H1 (cell line): ENCODE measurements around the gene FOXN3. TPM values are rescaled to one million over a fixed set of nuclear protein-coding genes. Genes with fewer than 3 reads are reported as not detected.

Experiments
- CTCF ChIA-PET: fragments of 300-600 bp; sonication (Branson Sonifier 250); formaldehyde crosslinking; loops from one replicate; lab custom pipeline; 2021; ENCODE audit not compliant: partially characterized antibody; lab: Charles Lee
- POLR2A ChIA-PET: fragments of 300-600 bp; sonication (Branson Sonifier 250); formaldehyde crosslinking; loops from one replicate; lab custom pipeline; 2021; ENCODE audit warnings: inconsistent platforms; ENCODE audit not compliant: partially characterized antibody; lab: Charles Lee
- DNase-seq, 2 experiments: peaks; one replicate each; pipeline versions ENCODE4 v3.0.0 to v3.0.0-alpha.2; 2010 to 2022; ENCODE audit warnings: low spot score in 2 of 2, low read depth in 1 of 2, mixed read lengths in 1 of 2
- FAIRE-seq: peaks from 2 replicates; lab custom pipeline; 2011; peaks lifted over from hg19 to GRCh38; lab: Jason Lieb, UNC
- H2AFZ ChIP-seq: 2 replicates; pipeline ENCODE4 v1.8.1; 2012; ENCODE audit warnings: low read length, inconsistent platforms
- H2AK5ac ChIP-seq: 2 replicates; pipeline ENCODE4 v1.6.1; 2013; ENCODE audit warnings: low read depth, low read length
- H2BK120ac ChIP-seq: replicated peaks from 2 replicates; pipeline ENCODE3; 2013; ENCODE audit warnings: low read depth, low read length, inconsistent platforms
- H2BK12ac ChIP-seq: 2 replicates; pipeline ENCODE4 v1.6.1; 2013; ENCODE audit warnings: low read depth, low read length
- H2BK15ac ChIP-seq: 2 replicates; pipeline ENCODE4 v1.6.1; 2013; ENCODE audit warnings: low read length
- H2BK20ac ChIP-seq: 2 replicates; pipeline ENCODE4 v1.6.1; 2013; ENCODE audit warnings: low read length
- H2BK5ac ChIP-seq: 2 replicates; pipeline ENCODE4 v1.6.1; 2013; ENCODE audit warnings: low read depth, low read length
- H3K14ac ChIP-seq: 2 replicates; pipeline ENCODE4 v1.6.1; 2013; ENCODE audit warnings: inconsistent platforms; ENCODE audit not compliant: insufficient read length
- H3K18ac ChIP-seq: 2 replicates; pipeline ENCODE4 v1.6.1; 2013; ENCODE audit warnings: low read length; ENCODE audit errors: extremely low read depth
- H3K23ac ChIP-seq: 2 replicates; pipeline ENCODE4 v1.6.1; 2013; ENCODE audit warnings: inconsistent platforms; ENCODE audit not compliant: insufficient read length
- H3K23me2 ChIP-seq: 2 replicates; pipeline ENCODE4 v1.6.1; 2013; ENCODE audit warnings: low read depth, low read length
- H3K27ac ChIP-seq: 2 replicates; pipeline ENCODE4 v1.6.1; 2011; ENCODE audit warnings: low read depth, low read length, inconsistent platforms
- H3K27me3 ChIP-seq, 4 experiments: replicated peaks in 1 of 4; 1 replicate in 1 of 4; 2 replicates in 3 of 4; pipeline versions ENCODE4 v1.6.1 to v1.8.1; 2011 to 2013; ENCODE audit warnings: low read length in 3 of 4, mild to moderate bottlenecking in 3 of 4, inconsistent platforms in 2 of 4, mixed read lengths in 2 of 4, moderate library complexity in 1 of 4; ENCODE audit not compliant: control insufficient read depth in 3 of 4, insufficient read depth in 3 of 4; ENCODE audit errors: extremely low read depth in 1 of 4
- H3K36me3 ChIP-seq, 4 experiments: 2 replicates each; pipeline versions ENCODE4 v1.6.1 to v1.8.1; 2011 to 2013; ENCODE audit warnings: mild to moderate bottlenecking in 4 of 4, low read length in 3 of 4, moderate library complexity in 2 of 4, control low read depth in 1 of 4, inconsistent platforms in 1 of 4; ENCODE audit not compliant: insufficient read depth in 4 of 4, control insufficient read depth in 2 of 4
- H3K4ac ChIP-seq: replicated peaks from 2 replicates; pipeline ENCODE3; 2013; ENCODE audit warnings: low read length, low read depth, mixed read lengths, inconsistent platforms; ENCODE audit not compliant: insufficient read length
- H3K4me1 ChIP-seq, 4 experiments: replicated peaks in 1 of 4; 1 replicate in 1 of 4; 2 replicates in 3 of 4; pipeline versions ENCODE4 v1.6.1 to v1.8.1; 2011 to 2013; ENCODE audit warnings: low read length in 3 of 4, inconsistent platforms in 2 of 4, mixed read lengths in 1 of 4; ENCODE audit not compliant: insufficient read depth in 4 of 4, control insufficient read depth in 3 of 4
- H3K4me2 ChIP-seq, 2 experiments: 2 replicates each; pipeline versions ENCODE4 v1.6.1 to v1.8.1; 2011 to 2013; ENCODE audit warnings: low read depth in 2 of 2, low read length in 2 of 2, control low read depth in 1 of 2, inconsistent platforms in 1 of 2, mild to moderate bottlenecking in 1 of 2; ENCODE audit not compliant: insufficient read depth in 1 of 2
- H3K4me3 ChIP-seq, 4 experiments: fragments of 200-600, 300-600 bp in 1 of 4; sonication (generic), shearing (Covaris generic), sonication (Bioruptor Twin) in 1 of 4; 2 replicates each; pipeline versions ENCODE4 v1.5.1 to v1.8.1; 2011 to 2016; ENCODE audit warnings: low read length in 4 of 4, low read depth in 3 of 4, control low read depth in 2 of 4, inconsistent platforms in 2 of 4, mild to moderate bottlenecking in 2 of 4, mixed read lengths in 1 of 4, moderate library complexity in 1 of 4; ENCODE audit not compliant: insufficient read depth in 2 of 4; ENCODE audit errors: extremely low read depth in 1 of 4
- H3K56ac ChIP-seq: replicated peaks from 2 replicates; pipeline ENCODE3; 2013; ENCODE audit warnings: low read depth, mild to moderate bottlenecking, mixed read lengths, low read length, inconsistent platforms; ENCODE audit not compliant: insufficient read length
- H3K79me1 ChIP-seq: 2 replicates; pipeline ENCODE4 v1.6.1; 2013; ENCODE audit warnings: low read depth, low read length, control low read depth
- H3K79me2 ChIP-seq, 2 experiments: 2 replicates each; pipeline versions ENCODE4 v1.6.1 to v1.8.1; 2012 to 2013; ENCODE audit warnings: low read length in 2 of 2, mild to moderate bottlenecking in 2 of 2, inconsistent platforms in 1 of 2; ENCODE audit not compliant: insufficient read depth in 2 of 2, control insufficient read depth in 1 of 2
- H3K9ac ChIP-seq, 4 experiments: replicated peaks in 1 of 4; 1 replicate in 1 of 4; 2 replicates in 3 of 4; pipeline versions ENCODE4 v1.6.1 to v1.8.1; 2011 to 2013; ENCODE audit warnings: low read depth in 3 of 4, low read length in 3 of 4, control low read depth in 2 of 4, mild to moderate bottlenecking in 2 of 4, moderate library complexity in 2 of 4, inconsistent platforms in 1 of 4; ENCODE audit errors: extremely low read depth in 1 of 4
- H3K9me3 ChIP-seq, 2 experiments: 2 replicates each; pipeline versions ENCODE4 v1.6.1 to v1.8.1; 2012 to 2013; ENCODE audit warnings: mild to moderate bottlenecking in 2 of 2, moderate library complexity in 2 of 2, control low read depth in 1 of 2, inconsistent platforms in 1 of 2, low read depth in 1 of 2, low read length in 1 of 2, mixed read lengths in 1 of 2; ENCODE audit not compliant: insufficient read depth in 2 of 2
- H4K20me1 ChIP-seq, 2 experiments: replicated peaks in 1 of 2; 2 replicates each; pipeline versions ENCODE3 to v1.8.1; 2011 to 2013; ENCODE audit warnings: inconsistent platforms in 2 of 2, low read length in 2 of 2, mild to moderate bottlenecking in 1 of 2; ENCODE audit not compliant: insufficient read depth in 2 of 2, control insufficient read depth in 1 of 2
- H4K5ac ChIP-seq: 2 replicates; pipeline ENCODE4 v1.6.1; 2013; ENCODE audit warnings: low read length, low read depth, mixed read lengths, inconsistent platforms; ENCODE audit not compliant: insufficient read length
- H4K8ac ChIP-seq: 2 replicates; pipeline ENCODE4 v1.8.0; 2013; ENCODE audit warnings: mild to moderate bottlenecking, moderate library complexity, low read length, inconsistent platforms; ENCODE audit not compliant: insufficient read depth; ENCODE audit errors: extremely low read depth
- H4K91ac ChIP-seq: replicated peaks from 2 replicates; pipeline ENCODE3; 2013; ENCODE audit warnings: low read length, mixed read lengths, inconsistent platforms; ENCODE audit not compliant: insufficient read length
- ASH2L ChIP-seq: fragments of 200-600, 300-600 bp; sonication (generic); IDR thresholded peaks from one replicate; pipeline ENCODE4 v1.7.1; 2017; ENCODE audit warnings: low read length
- WGBS, 2 experiments: shearing (Covaris generic) in 1 of 2; methylation state at CpG; one replicate each; pipeline versions ENCODE4 v1.1.6 to v1.1.7; 2013 to 2015; ENCODE audit warnings: low lambda C conversion rate in 2 of 2, mixed read lengths in 2 of 2, inconsistent platforms in 1 of 2, low coverage in 1 of 2, missing lambda C conversion rate in 1 of 2; ENCODE audit not compliant: insufficient replicate concordance in 2 of 2, insufficient coverage in 1 of 2, insufficient read length in 1 of 2; ENCODE audit errors: extremely low coverage in 1 of 2, missing lambda C conversion rate in 1 of 2; 5-methylcytosine and 5-hydroxymethylcytosine counted together
- polyA plus RNA-seq, 7 experiments: library from polyadenylated mRNA; depleted of rRNA in 3 of 7; stranded (reverse) in 5 of 7; unstranded in 2 of 7; fragments of >200 nt in 5 of 7; fragments of 200-250 nt in 2 of 7; gene quantifications; 1 replicate in 5 of 7; 2 replicates in 1 of 7; 4 replicates in 1 of 7; pipeline versions ENCODE4 v1.2.1 to v1.2.3, GENCODE V29; 2011 to 2013; ENCODE audit warnings: missing spikeins in 2 of 7, mixed read lengths in 2 of 7
- total RNA-seq: library from RNA; stranded (reverse); fragmentation: NEBNext Ultra II Directional; extraction: Animal tissue kit (Norgen Biotek cat#: 25700); gene quantifications from 2 replicates; pipeline ENCODE4 v1.2.1, GENCODE V29; 2021

The FOXN3 gene
- total and polyA plus RNA-seq, 2 of the 8 experiments (the other 6 are each of a cell fraction or from before 2014, with no cell fraction given), result 52.6 to 178 TPM

GRCh38 chr14:89360277-89360676 lies 56.8 kb downstream of the FOXN3 start:
- no peak overlapping the region for H2BK120ac ChIP-seq

More at GRCh38 chr14:89360277-89360676, 56.8 kb downstream of the FOXN3 start:
- Histone ChIP-seq H3K4me2 (no peak overlapping the region), H4K5ac (no peak overlapping the region), H2BK5ac (no peak overlapping the region), H2BK20ac (no peak overlapping the region), H2BK15ac (no peak overlapping the region), H3K23ac (no peak overlapping the region), H2AFZ (no peak overlapping the region), H4K20me1 (peaks cover 3 to 6% of the 10 kb centered on the region in 2 experiments), H3K36me3 (peaks cover 0 to 10% (median 2%) of the 10 kb centered on the region in 4 experiments; a peak in 3 of 8 replicates), H3K23me2 (peaks cover 2% of the 10 kb centered on the region; the same call in 1 of the 2 replicates), H2BK12ac (no peak overlapping the region), H3K9me3 (no peaks in the 10 kb centered on the region), H2AK5ac (no peak overlapping the region), H3K27me3 (no peaks in the 10 kb centered on the region), H4K91ac (no peak overlapping the region), H3K56ac (no peak overlapping the region), H4K8ac (no peak overlapping the region), H3K4ac (no peak overlapping the region), H3K18ac (no peak overlapping the region), H3K4me3 (no peak overlapping the region), H3K14ac (no peak overlapping the region), H3K9ac (no peak overlapping the region), H3K27ac (no peak overlapping the region), H3K79me2 (peaks cover 18 to 66% of the 10 kb centered on the region in 2 experiments), H3K4me1 (peaks cover 1 to 5% (median 3%) of the 10 kb centered on the region in 4 experiments; a peak in 5 of 7 replicates), H3K79me1 (peaks cover 15% of the 10 kb centered on the region)
- ChIA-PET CTCF (interaction anchor here (1.2 to 1.7 kb wide), 2 partner anchors 8 to 24 kb away, joined by 4 to 5 read pairs; no protein-coding TSS in a partner anchor), POLR2A (interaction anchor here (2.2 kb wide), 1 partner anchor 8 kb away, joined by 8 read pairs; no protein-coding TSS in a partner anchor)
- TF ChIP-seq ASH2L, result no peak
- DNase-seq (peak in 1 of 2 experiments; percentile 1), FAIRE-seq (no peak)
- WGBS, 2 experiments, result 86 to 92% methylated on average over 1 to 2 of the region's 3 CpGs
